ENCODE data around the gene PLEKHG2.

The PLEKHG2 gene

GRCh38 chr19:39385629-39386411 lies 26.6 kb upstream of the PLEKHG2 start:
- DNase-seq, result no peak

- no peak for DNase-seq
Observed at GRCh38 chr19:39386557-39386956, 25.9 kb upstream of the PLEKHG2 start.

- DNase-seq, result no peak
Observed at GRCh38 chr19:39388657-39389056, 23.8 kb upstream of the PLEKHG2 start.

DNA sequence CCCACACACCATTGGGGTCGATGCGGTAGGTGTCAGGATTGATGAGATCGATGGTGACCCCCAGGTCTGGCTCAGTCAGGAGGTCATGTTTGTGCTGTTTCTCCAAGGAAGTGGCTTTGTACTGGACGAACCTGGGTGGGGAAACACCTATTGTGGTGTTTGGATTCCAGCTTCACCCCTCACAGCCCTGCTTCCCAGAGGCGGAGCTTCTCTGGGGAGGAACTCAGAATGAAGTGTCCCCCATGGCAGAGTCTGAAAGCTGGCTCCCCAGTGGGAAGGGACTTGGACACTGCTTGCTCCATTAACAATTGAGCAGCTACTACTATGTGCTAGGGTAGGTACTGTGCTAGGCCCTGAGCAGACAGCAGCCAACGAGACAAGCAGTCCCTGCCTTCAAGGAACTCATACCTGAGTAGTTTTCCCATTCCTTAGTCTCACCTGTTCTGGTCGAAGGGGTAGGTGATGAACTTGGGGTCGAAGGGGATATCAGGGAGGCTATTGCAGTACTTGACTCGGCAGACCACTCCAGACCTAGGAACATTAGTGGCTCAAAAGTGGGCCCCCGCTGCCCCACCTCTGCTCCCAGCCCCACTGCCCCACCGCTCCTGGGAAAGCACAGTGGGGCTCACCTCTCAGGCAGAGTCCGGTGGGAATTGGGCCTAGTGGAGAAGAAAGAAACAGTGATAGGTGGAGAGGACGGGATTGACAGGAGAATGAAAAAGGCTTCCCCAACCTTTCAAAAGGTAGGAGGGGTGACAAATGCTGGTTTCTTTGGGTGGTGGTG lies 22.6 kb upstream of the PLEKHG2 start:
- DNase-seq, result no peak

- DNase-seq, result peak; percentile 80
Observed at GRCh38 chr19:39390451-39390750, 22.1 kb upstream of the PLEKHG2 start.

DNA sequence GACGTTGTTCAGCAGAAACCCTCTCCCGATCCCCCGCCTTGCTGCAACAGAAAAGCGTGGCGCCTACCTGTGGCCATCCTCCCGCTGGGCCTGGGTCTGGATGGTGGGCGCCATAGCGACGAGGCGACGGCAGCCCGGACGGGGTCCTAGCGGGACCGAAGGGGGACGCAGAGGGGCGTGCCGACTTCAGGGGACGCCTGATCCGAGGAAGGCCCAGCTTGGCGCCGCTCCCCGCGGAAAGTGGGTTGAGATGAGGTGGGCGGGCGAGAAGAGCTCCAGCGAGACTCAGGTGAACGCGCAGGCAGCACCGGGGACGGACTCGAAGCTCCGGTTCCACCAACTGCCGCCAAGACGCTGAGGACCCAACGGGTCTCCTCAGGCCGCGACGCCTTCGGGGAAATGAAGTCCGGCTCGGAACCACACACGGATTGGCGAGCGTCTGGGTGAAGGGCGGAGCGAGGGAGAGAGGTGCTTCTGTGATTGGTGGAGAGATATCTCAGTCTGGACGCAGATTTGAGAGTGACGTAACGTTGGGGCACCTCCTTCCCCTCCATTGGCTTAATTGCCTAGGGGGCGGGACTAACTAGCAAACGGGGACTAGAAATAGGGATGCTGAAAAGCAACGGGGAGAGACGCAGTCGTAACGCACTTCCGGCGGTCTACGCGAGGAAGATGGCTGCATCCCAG lies 21.6 kb upstream of the PLEKHG2 start, which contains the start of the genes MED29 and PAF1:
Gene MED29 (plus strand): TSS at position 628 of the 687 bp plus-strand sequence. CDS start 45 bp downstream, at position 673.
Gene PAF1 (minus strand): TSS at position 356 of the 687 bp plus-strand sequence. CDS start 242 bp downstream, at position 114.
- DNase-seq, result peak; percentile 94

DNA sequence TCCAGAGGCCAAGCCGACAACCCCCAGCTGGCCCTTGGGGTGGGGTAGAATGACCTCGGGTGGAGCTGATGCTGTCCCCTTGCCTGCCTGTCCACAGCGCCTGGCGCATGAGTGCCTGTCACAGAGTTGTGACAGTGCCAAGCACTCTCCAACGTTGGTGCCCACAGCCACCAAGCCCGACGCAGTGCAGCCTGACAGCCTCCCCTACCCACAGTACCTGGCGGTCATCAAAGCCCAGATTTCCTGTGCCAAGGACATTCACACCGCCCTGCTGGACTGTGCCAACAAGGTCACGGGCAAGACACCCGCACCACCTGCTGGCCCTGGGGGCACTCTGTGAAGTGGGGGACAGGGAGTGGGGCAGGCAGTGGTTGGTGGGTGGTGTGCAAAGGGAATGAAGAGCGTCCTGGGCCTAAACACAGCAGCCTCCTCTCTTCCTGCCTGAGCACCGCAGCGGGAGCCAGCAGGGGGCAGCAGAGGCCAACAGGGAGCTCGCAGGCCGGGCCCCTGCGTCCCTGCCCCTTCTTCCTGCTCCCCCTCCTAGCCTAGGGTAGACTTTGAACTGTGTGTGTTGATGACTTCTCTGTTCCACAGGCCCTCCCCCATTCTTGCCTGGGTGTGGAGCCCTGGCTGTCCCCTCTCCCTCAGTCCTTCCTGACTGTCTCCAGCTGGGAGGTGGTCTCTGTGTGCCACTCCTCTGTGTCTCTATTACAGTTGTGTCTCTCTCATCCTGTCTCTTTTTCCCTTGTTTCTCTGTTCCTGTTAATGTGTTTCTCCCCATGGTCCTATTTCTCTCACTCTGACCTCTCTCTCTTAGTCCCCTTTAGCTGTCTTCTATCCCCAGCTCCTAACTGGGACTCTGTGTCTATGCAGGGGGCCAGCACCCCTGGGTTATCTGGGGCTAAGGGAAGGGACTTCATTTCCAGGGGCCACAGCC lies 14.8 kb upstream of the PLEKHG2 start:
- DNase-seq, result peak; percentile 87

GRCh38 chr19:39398297-39398864 lies 14.1 kb upstream of the PLEKHG2 start:
- DNase-seq, result no peak

DNA sequence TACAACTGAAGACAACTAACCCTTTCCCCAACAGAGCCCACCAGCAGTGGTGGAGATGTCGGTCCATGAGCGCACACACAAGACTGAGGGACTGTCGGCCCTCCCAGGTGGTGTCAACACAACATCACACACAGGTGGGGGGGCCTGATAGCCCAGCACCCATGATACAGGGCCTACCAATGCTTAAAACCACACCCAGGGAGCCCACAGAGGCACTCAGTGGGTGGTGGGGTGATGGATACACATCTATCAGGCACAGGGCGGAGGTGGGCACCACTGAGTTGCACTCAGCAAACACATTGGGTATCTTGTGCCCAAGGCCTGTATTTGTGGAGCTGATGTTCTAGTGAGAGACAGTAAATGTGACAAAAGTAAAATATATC lies 12.8 kb upstream of the PLEKHG2 start:
- no peak for DNase-seq

DNA sequence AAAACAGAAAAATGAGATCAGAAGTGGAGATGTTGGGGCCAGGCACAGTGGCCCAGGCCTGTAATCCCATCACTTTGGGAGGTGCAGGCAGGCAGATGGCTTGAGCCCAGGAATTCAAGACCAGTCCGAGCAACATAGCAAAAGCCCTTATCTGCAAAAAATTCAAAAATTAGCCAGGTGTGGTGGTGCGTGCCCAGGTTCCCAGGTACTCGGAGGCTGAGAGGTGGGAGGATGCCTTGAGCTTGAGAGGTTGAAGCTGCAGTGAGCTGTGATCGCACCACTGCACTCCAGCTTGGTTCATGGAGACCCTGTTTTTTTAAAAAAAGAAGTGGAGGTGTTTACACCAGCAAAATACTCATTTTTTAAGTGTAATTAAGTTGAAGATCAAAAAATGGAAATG lies 12.4 kb upstream of the PLEKHG2 start:
- DNase-seq, result no peak

GRCh38 chr19:39401070-39401548 lies 11.4 kb upstream of the PLEKHG2 start:
- no peak for DNase-seq

GRCh38 chr19:39401549-39402345 lies 10.7 kb upstream of the PLEKHG2 start:
- DNase-seq, result peak; percentile 63

GRCh38 chr19:39402346-39403300 lies 9.8 kb upstream of the PLEKHG2 start:
- DNase-seq, result peak; percentile 83

- DNase-seq, result peak; percentile 94
Observed at GRCh38 chr19:39403331-39404312, 8.8 kb upstream of the PLEKHG2 start.

DNA sequence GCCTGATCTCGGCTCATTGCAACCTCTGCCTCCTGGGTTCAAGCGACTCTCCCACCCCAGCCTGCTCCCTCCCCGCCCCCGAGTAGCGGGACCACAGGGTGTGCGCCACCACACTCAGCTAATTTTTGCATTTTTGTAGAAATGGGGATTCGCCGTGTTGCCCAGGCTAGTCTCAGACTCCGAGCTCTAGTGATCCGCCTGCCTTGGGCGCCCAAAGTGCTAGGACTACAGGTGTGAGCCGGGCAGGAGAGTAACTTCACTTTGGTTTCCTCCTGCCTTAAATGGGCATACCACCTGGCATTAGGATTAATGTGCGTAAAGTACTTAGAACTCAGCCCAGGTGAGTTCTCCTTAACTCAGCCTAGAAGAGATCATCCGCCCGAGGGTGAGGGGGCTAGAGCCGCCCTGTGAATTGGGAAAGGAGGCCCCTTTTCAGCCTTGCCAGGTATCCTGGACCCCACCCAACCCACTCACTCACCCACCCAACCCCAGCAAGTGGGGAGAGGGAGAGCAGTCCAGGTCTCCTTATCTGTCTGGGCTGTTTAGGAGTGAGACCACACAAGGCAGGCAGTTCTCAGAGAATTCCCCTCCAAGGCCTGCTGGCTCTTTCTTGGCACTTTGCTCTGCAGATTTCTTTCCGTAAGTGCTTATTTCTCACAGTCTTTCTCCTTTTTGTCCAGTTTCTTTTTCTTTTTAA lies 7.1 kb upstream of the PLEKHG2 start:
- DNase-seq, result no peak

- peak; percentile 78 for DNase-seq
Observed at GRCh38 chr19:39405958-39406655, 6.4 kb upstream of the PLEKHG2 start.
